GM23248 (cell line): ENCODE measurements around the gene TMPRSS2. TPM values are rescaled to one million over a fixed set of nuclear protein-coding genes. Genes with fewer than 3 reads are reported as not detected.

Experiments used
- DNase-seq: peaks from one replicate; pipeline ENCODE4 v3.0.0-alpha.2; 2015
- H2AFZ ChIP-seq: fragments of 200-600 bp; sonication (generic); 2 replicates; pipeline ENCODE4 v1.6.1; 2016; ENCODE audit warnings: antibody characterized with exemption
- H3F3A ChIP-seq: fragments of 200-600 bp; sonication (generic); 2 replicates; pipeline ENCODE4 v1.6.1; 2016; ENCODE audit warnings: mild to moderate bottlenecking, antibody characterized with exemption, mixed run types; ENCODE audit not compliant: insufficient read depth
- H3K27ac ChIP-seq: fragments of 200-600 bp; sonication (generic); 2 replicates; pipeline ENCODE4 v1.5.1; 2016; ENCODE audit warnings: mild to moderate bottlenecking
- H3K27me3 ChIP-seq: fragments of 200-600 bp; sonication (generic); replicated peaks from 2 replicates; pipeline ENCODE4 v1.6.1; 2016; ENCODE audit warnings: mild to moderate bottlenecking; ENCODE audit not compliant: insufficient read depth
- H3K36me3 ChIP-seq: fragments of 200-600 bp; sonication (generic); 2 replicates; pipeline ENCODE4 v1.6.1; 2016; ENCODE audit warnings: low read depth, mild to moderate bottlenecking
- H3K4me1 ChIP-seq: fragments of 200-600 bp; sonication (generic); 2 replicates; pipeline ENCODE4 v1.6.1; 2016; ENCODE audit warnings: mild to moderate bottlenecking; ENCODE audit not compliant: insufficient read depth
- H3K4me2 ChIP-seq: fragments of 200-600 bp; sonication (generic); one replicate; pipeline ENCODE4 v1.6.1; 2016; ENCODE audit warnings: mild to moderate bottlenecking; ENCODE audit not compliant: unreplicated experiment
- H3K4me3 ChIP-seq: fragments of 200-600 bp; sonication (generic); 2 replicates; pipeline ENCODE4 v1.5.1; 2016; ENCODE audit warnings: mild to moderate bottlenecking
- H3K79me2 ChIP-seq: fragments of 200-600 bp; sonication (generic); 2 replicates; pipeline ENCODE4 v1.6.1; 2016; ENCODE audit warnings: mild to moderate bottlenecking; ENCODE audit not compliant: insufficient read depth
- H3K9ac ChIP-seq: fragments of 200-600 bp; sonication (generic); 2 replicates; pipeline ENCODE4 v1.6.1; 2016; ENCODE audit warnings: mild to moderate bottlenecking
- H3K9me2 ChIP-seq: fragments of 200-600 bp; sonication (generic); 2 replicates; pipeline ENCODE4 v1.6.1; 2016; ENCODE audit warnings: mixed run types, mild to moderate bottlenecking, moderate library complexity; ENCODE audit not compliant: insufficient read depth
- H3K9me3 ChIP-seq: fragments of 200-600 bp; sonication (generic); one replicate; pipeline ENCODE4 v1.6.1; 2017; ENCODE audit warnings: low read depth
- H4K20me1 ChIP-seq: fragments of 200-600 bp; sonication (generic); 2 replicates; pipeline ENCODE4 v1.6.0; 2016; ENCODE audit not compliant: insufficient read depth
- EZH2 ChIP-seq: fragments of 200-600 bp; sonication (generic); IDR thresholded peaks from 2 replicates; pipeline ENCODE4 v1.6.1; 2018; ENCODE audit warnings: antibody characterized with exemption, mild to moderate bottlenecking; ENCODE audit not compliant: insufficient read depth, poor library complexity, severe bottlenecking
- EZH2phosphoT487 ChIP-seq: fragments of 200-600 bp; sonication (generic); IDR thresholded peaks from 2 replicates; pipeline ENCODE4 v1.6.1; 2018; ENCODE audit warnings: antibody characterized with exemption, moderate library complexity, mild to moderate bottlenecking, low read depth; ENCODE audit not compliant: insufficient read depth
- WGBS, 2 experiments: methylation state at CpG; one replicate each; pipeline ENCODE4 v1.1.6; 2015 to 2017; ENCODE audit warnings: low lambda C conversion rate in 2 of 2, low coverage in 1 of 2; ENCODE audit errors: missing lambda C conversion rate in 2 of 2; 5-methylcytosine and 5-hydroxymethylcytosine counted together
- in situ Hi-C: fragments of 300-500 bp; cut with MboI; formaldehyde crosslinking; loops from 2 replicates; pipeline ENCODE4 v1.15.0; 2020
- polyA plus RNA-seq: library from polyadenylated mRNA; unstranded; fragments of >200 nt; fragmentation: Nextera tagmentation; extraction: Ambion mirVana; gene quantifications from 2 replicates; pipeline ENCODE4 v1.2.1, GENCODE V29; 2016
- total RNA-seq: library from RNA; depleted of rRNA; stranded (reverse); fragments of >200 nt; shearing (Covaris generic); gene quantifications from 2 replicates; pipeline ENCODE4 v1.2.3, GENCODE V29; 2014

Gene TMPRSS2
- total and polyA plus RNA-seq, 2 experiments from 2014 or later, result not detected

DNA sequence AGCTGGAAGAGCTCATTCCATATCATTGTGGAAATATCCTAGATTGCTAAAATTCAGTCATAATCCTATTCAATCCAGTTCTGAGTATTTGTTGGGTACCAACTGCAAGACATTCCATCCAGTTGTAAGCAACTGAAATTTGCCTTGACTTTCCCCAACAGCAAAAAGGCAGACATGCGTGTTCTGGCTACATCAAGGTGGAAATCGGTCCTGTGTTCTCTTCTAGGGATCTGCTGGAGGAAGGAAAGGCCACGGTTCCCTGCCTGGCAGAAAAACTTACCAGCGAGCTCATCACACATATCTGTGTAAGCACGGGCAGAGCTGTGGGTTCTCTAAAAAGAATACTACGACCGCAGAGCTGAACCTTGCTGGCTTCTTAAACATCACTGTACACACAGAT, 64.4 kb downstream of the TMPRSS2 start:
- Histone ChIP-seq H3K4me1 (no peaks in the 10 kb centered on the region), H3K36me3 (no peaks in the 10 kb centered on the region), H2AFZ (no peak overlapping the region), H3K4me3 (no peak overlapping the region), H3F3A (no peaks in the 10 kb centered on the region), H3K9me2 (no peaks in the 10 kb centered on the region), H3K79me2 (no peaks in the 10 kb centered on the region), H3K9me3 (no peaks in the 10 kb centered on the region), H3K4me2 (no peak overlapping the region), H3K27me3 (no peaks in the 10 kb centered on the region), H3K9ac (no peak overlapping the region), H4K20me1 (no peaks in the 10 kb centered on the region), H3K27ac (no peak overlapping the region)
- TF ChIP-seq EZH2phosphoT487, result no peak
- no peak for TF ChIP-seq EZH2
- in situ Hi-C loops, result no loop called here
- DNase-seq, result no peak
- 81 to 86% methylated on average over 7 of the region's 7 CpGs for WGBS, 2 experiments

DNA sequence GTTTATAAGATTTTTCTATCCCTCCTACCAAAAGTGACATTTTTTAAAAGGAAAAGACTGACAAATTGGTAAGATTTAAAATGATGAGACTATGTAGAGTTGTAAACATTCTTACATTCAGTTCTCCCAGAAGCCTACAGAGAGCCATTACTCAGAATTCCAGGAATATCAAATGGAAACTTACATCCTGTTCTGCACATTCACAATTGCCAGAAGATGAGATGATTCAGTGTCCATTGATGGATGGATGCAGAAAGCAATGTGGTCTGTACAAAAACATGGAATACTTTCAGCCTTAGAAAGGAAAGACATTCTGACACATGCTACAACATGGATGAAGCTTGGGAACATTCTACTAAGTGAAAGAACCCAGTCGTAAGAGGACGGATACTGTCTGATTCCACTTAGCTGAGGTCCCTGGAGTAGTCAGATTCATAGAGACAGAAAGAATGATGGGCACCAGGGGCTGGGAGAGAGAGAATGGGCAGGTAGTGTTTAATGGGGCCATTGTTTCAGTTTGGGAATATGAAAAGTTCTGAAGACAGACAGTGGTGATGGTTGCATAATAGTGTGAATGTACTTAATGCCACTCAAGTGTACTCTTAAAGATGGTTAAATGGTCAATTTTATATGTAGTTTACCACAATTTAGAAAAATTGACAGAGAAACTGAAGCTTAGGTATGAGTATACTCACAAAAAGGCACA, 65.3 kb downstream of the TMPRSS2 start:
- Histone ChIP-seq H3K9ac (no peak overlapping the region), H3K9me3 (no peaks in the 10 kb centered on the region), H3F3A (no peaks in the 10 kb centered on the region), H2AFZ (no peak overlapping the region), H3K4me3 (no peak overlapping the region), H3K4me2 (no peak overlapping the region), H3K27me3 (no peaks in the 10 kb centered on the region), H3K4me1 (no peaks in the 10 kb centered on the region), H3K27ac (no peak overlapping the region), H3K36me3 (no peaks in the 10 kb centered on the region), H3K9me2 (no peaks in the 10 kb centered on the region), H3K79me2 (no peaks in the 10 kb centered on the region), H4K20me1 (no peaks in the 10 kb centered on the region)
- in situ Hi-C loops, result no loop called here
- TF ChIP-seq EZH2phosphoT487, result no peak
- TF ChIP-seq EZH2, result no peak
- 90 to 95% methylated on average over 2 of the region's 2 CpGs for WGBS, 2 experiments
- DNase-seq, result no peak

DNA sequence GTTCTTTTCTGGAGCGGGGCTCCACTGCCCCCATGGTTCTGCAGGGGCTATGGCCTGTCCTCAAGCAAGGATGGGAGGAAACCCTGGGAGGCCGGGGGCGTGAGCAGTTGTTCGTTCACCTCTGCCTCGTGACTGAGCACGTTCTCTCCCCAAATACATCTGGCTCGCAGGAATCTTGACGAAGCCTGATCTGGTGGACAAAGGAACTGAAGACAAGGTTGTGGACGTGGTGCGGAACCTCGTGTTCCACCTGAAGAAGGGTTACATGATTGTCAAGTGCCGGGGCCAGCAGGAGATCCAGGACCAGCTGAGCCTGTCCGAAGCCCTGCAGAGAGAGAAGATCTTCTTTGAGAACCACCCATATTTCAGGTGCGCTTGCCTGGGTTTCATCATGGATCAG, 66.4 kb downstream of the TMPRSS2 start:
- Histone ChIP-seq H3F3A (no peaks in the 10 kb centered on the region), H4K20me1 (no peaks in the 10 kb centered on the region), H3K27me3 (no peaks in the 10 kb centered on the region), H3K4me3 (no peak overlapping the region), H3K4me1 (no peaks in the 10 kb centered on the region), H3K79me2 (no peaks in the 10 kb centered on the region), H3K27ac (no peak overlapping the region), H3K9me3 (no peaks in the 10 kb centered on the region), H3K36me3 (no peaks in the 10 kb centered on the region), H3K9me2 (no peaks in the 10 kb centered on the region), H3K9ac (no peak overlapping the region), H2AFZ (no peak overlapping the region), H3K4me2 (no peak overlapping the region)
- WGBS, 2 experiments, result 89 to 90% methylated on average over 14 of the region's 14 CpGs
- no peak for DNase-seq
- in situ Hi-C loops, result no loop called here
- no peak for TF ChIP-seq EZH2phosphoT487
- TF ChIP-seq EZH2, result no peak

DNA sequence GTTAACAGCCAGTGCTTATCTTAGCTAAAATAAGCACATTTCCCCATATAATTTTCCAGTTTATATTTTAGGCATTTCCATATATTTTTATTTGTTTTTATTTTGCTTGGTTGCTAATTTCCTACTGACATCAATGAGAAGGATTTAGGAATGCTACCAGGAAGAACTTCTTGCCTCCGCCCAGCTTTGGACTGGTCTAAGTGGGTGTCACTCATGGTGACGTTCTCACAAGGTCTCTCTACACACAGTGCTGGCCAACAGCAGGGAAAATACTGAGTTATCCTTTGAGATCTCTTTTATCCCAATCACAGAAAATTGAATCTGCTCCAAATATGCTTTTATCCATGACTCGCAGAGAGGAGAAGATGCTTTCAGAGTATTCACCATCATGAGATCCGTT, 68.7 kb downstream of the TMPRSS2 start:
- H3K9me3 ChIP-seq, result no peaks in the 10 kb centered on the region
- no peaks in the 10 kb centered on the region for H3F3A ChIP-seq
- no peak overlapping the region for H3K9ac ChIP-seq
- TF ChIP-seq EZH2 (no peak), EZH2phosphoT487 (no peak)
- no peak overlapping the region for H3K27ac ChIP-seq
- in situ Hi-C loops, result no loop called here
- no peak overlapping the region for H2AFZ ChIP-seq
- H3K79me2 ChIP-seq, result no peaks in the 10 kb centered on the region
- H3K27me3 ChIP-seq, result no peaks in the 10 kb centered on the region
- H3K4me2 ChIP-seq, result no peak overlapping the region
- no peaks in the 10 kb centered on the region for H3K9me2 ChIP-seq
- WGBS, 2 experiments, result 52 to 67% methylated on average over 4 of the region's 4 CpGs
- H4K20me1 ChIP-seq, result no peaks in the 10 kb centered on the region
- H3K4me3 ChIP-seq, result no peak overlapping the region
- no peak for DNase-seq
- no peaks in the 10 kb centered on the region for H3K36me3 ChIP-seq
- H3K4me1 ChIP-seq, result no peaks in the 10 kb centered on the region
